Stimulated activated CD4-positive, alpha-beta T cell treated with anti-CD3 and anti-CD28 coated beads, TNF-alpha, amount 100 ng/mL, for 1 hour (primary cell): ENCODE measurements around the gene DOCK4.

Experiments
- DNase-seq, 3 donors: peaks; one replicate each; pipeline ENCODE4 v3.0.0-alpha.2; 2020; ENCODE audit warnings: low read depth in 3 of 3, low spot score in 1 of 3

The DOCK4 gene

GRCh38 chr7:111832174-111832573 is 374.0 kb downstream of the DOCK4 start:
- no peak for DNase-seq

DNA sequence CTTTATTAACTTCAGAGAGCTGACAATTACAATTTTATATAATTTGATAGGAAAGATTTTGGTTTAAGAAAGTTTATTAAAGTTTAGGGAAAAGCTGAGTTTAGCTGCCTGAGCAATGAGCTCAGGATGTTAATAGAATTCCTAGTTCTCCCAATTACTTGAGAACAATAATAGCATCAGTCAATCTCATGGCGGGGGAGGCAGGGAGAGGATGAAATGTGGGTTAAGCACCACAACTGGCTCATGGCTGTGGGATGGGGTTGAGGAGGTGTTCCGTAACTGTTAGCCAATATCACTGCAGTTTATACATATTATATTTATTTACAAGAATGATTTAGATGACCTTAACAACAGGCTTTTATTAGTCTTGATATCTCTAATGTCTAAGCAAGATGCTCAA is 377.0 kb downstream of the DOCK4 start:
- DNase-seq, result no peak

DNA sequence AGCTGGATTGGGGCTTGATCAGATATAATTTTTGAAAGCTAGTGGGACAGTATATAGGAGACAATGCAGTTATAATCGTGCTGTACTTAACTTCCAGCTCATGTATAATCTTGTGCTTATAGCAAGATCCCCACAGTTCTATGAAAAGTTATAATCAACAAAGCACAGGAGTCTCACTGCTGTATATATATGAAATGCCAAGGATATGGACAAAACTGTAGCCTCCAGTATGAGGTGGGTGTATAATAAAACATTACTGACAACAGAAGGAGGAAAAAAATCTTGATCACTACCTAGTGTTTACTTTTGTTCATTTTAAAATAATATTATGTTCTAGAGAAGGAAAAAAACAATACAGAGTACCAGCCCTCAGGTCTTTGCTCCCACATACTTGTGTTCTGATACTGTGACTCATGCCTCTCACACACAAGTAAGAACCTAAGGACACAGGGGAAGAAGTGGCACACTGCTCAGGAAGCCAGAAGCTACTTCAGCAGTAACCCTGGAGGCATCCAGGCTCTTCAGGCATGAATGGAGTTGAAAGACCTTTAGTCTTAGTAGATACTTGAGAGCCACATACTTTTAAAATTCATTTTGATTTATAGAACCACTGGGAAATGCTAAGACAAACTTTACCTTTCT is 378.2 kb downstream of the DOCK4 start:
- no peak for DNase-seq

DNA sequence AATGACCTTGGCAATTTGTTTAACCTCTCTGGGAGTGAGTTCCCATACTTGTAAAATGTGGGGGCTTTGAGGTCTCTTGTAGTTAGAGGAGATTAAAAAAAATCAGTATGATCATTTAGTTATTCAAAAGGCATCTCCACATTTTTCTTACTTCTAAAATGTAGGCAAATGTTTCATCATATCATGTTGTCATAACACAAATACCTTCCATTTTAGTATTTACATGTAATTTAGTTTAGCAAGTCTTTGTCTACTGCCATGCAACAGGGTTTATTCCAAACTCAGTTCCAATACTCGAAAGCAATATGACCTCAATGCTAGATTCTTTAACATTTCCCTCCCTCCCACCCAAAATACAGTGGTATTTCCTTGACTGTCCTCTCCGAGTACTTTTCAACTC is 381.2 kb downstream of the DOCK4 start:
- DNase-seq, result no peak

DNA sequence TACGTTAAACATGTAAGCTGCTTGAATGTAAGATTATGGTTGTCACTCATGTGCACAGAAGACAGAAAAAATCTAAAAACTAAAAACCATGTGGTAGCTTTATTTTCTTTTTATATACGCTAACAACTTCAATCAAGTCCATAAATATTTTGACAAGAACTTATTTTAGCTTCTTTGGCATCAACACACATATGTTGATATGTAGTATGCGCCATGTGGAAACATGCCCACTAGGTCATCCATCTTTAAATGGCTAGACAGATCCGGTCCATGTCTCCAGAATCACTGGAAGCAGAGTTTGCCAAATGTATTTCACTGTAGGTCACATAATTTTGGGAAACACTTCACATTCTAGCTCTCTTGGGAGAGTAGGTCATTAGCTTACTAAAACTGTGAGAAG is 382.4 kb downstream of the DOCK4 start:
- DNase-seq, result no peak

DNA sequence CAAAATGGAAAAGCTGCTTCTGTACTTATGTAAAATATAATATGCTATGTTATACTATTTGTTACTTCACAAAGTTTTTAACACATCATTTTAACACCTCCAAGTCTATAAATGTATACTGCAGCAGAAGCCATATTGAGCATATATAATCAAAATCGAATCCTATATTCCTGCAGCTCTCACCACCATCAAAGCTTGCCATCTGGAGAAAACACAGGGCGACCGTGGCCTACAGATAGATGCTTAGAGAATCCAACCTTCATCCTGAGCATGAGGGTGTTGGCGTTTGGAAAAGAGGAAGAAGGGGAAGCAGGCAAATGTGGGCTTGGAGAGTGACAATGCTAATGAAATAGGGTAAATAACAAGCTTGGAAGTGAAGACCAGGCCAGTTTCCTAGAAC is 385.2 kb downstream of the DOCK4 start:
- no peak for DNase-seq

DNA sequence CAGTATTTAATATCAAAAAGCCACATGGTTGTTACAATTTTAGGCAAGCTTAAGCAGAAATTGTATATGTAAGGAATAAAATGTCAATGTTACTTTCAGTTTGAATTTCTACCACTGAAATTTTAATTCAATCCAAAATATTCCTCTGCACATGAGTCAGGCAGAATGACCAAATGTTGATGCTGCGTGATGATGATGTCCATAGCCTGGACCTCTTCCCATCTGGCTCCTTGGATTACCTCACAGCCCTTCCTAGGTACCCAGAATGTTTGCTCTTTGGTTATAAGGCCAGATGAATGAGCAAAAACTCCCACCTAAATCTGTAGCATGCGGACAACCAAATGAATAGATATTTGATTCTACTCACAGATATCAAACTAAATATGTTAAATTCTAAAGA is 385.6 kb downstream of the DOCK4 start:
- no peak for DNase-seq

DNA sequence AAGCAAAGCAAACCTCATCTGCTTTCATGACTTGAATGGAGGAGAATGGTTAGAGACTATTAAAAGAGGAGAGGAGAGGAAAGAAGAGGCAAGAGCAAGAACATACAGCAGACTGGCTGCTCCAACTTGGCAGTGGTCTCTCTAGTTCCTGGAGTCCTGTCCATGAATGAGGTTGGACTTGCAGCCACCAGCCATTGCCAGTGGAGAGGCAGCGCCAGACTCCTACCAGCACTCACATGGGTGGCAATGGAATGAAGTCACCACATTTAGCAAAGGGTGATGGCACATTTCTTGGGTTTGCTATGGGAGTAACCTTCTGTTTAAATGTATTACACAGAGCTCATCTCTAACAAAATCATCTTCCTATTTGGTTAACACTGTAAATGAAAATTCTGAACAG is 386.1 kb downstream of the DOCK4 start:
- DNase-seq, result no peak

DNA sequence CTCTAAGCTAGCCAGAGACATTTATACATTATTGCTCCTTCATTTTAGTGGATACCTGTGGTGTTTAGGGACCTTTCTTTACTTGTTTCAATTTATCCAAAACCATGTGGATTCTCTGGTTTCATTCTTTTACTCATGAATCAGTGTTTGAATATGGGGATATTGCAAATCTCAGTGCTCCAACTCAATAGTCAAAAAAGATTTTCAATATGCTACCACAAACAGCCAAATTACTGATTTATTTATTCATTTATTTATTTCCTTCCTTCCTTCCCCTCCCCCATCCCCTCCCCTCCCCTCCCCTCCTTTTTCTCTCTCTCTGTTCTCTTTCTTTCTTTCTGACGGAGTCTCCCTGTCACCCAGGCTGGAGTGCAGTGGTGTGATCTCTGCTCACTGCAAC is 390.8 kb downstream of the DOCK4 start:
- no peak for DNase-seq

DNA sequence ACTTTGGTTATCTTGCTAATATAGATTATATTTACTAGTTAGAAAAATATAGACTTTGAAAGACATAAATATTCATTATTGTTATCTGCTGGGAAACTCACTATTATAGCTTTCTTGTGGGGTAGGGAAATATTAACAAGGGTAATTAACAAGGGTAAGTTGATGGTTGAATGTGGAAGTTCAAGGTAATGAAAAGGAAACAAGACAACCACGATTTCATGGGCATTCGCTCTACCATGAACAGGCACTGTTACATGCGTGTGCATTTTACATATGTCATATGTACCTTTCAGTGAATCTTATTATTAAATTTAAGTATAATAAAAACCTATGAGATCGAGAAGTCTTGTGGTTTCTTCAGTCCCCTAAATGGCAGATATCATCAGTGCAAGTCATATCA is 392.9 kb downstream of the DOCK4 start:
- no peak for DNase-seq

DNA sequence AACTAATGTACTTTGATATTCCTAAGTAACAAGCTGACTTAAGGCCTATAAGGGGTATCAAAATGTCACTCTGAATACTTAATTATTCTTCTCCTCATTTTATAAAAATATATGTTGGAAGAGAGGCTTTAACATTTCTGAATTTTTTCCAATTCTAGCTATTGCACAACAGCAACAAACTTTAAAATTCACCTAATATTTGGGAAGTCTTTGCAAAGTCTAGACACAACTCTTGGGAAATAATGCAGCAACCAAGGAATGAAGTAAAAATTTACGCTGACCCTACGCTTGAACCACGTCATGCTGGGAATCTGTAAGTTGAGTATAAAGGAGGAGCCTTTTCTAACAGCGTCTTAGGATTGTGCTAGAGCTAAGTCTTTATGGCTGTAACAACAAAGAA is 400.0 kb downstream of the DOCK4 start:
- no peak for DNase-seq

GRCh38 chr7:111803015-111803758 is 403.0 kb downstream of the DOCK4 start:
- DNase-seq, result no peak

- no peak for DNase-seq
Measured at GRCh38 chr7:111802194-111802772, 403.9 kb downstream of the DOCK4 start.

DNA sequence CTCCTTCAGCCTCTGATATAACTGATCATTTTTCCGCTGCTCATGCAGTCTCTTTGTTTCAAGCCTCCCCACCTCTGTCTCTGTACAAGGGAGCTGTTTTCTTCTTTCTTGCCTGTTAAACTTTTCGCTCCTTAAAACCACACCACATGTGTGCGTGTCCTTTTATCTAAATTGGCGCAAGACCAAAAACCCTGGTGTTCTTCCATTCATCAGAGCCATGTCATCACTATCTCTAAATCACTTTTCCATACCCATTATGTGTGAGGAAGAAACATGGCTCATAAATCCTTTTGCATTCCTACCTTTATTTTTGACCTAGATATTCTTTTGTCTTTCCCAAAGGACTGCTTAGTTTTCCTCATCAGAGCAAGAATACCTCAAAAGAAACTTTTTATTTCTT is 404.9 kb downstream of the DOCK4 start:
- DNase-seq, result no peak

- no peak for DNase-seq
Measured at GRCh38 chr7:111796671-111797070, 409.5 kb downstream of the DOCK4 start.

DNA sequence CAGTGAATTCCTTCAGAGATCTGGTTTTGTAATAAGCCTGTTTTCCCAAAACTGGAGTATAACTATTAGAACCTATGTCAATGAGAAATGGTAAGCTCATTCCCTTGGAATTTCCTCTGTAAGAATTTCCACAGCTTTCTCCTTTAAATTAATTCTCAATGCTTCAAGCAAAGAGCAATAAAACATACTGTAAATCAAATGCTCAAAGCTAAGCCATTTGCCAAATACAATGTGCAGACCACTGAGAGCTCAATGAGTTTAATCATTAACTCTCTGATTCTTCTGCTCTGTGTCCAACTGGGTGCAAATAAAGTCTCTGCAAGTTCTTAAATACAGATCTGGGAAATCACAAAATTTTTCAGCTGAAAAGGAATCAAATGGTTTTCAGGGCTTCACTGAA is 416.3 kb downstream of the DOCK4 start:
- no peak for DNase-seq

DNA sequence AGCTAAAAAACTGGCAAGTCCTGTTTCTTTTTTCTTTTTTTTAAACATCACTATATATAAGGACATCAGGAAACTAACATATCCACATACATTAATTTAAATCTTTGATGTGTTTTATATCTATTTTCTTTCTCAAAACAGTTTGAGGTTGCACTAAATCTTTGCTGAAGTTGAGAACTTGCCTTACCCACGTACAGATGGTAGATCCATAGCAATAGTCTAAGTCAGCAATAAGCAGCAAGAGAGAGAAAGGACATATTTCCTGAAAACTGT is 417.2 kb downstream of the DOCK4 start:
- no peak for DNase-seq

GRCh38 chr7:111788286-111789047 is 417.7 kb downstream of the DOCK4 start:
- no peak for DNase-seq

GRCh38 chr7:111787741-111788140 is 418.5 kb downstream of the DOCK4 start:
- no peak for DNase-seq

DNA sequence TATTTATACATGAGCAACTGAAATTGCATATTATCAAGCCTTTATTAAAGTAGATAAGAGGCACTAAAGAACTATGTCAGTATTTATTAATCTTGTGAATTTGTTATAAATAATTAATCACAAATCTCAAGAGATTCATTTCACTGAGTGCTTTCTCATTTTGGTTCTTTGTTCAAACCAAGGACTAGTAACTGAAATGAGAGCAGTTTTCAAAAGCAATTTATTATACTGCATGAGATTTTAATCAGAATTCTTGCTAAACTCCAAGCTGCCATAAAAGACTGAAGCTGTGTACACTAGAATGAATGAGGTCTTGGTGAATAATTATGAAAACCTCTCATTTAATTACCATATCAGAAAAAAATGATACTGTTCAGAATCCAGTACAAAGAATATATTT is 419.1 kb downstream of the DOCK4 start:
- no peak for DNase-seq

DNA sequence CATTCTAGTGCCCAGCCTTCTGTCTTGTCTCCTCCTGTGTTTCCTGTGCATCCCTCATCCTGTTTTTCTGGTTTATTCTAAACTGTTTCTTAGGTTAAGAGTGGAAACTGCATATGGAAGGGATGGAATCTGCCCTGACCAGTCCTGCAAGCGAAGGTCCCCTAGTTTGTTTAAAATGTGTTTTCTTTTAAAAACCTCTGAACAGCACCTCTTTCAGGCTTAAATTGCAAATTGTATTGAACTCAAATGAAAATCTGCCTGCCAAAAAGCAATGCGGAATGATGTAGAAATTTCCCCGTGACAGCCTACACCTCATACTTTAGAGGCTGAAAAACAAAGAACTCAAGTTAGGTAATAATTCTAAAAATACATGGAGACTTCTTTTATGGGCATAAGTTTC is 421.1 kb downstream of the DOCK4 start:
- DNase-seq, result no peak

DNA sequence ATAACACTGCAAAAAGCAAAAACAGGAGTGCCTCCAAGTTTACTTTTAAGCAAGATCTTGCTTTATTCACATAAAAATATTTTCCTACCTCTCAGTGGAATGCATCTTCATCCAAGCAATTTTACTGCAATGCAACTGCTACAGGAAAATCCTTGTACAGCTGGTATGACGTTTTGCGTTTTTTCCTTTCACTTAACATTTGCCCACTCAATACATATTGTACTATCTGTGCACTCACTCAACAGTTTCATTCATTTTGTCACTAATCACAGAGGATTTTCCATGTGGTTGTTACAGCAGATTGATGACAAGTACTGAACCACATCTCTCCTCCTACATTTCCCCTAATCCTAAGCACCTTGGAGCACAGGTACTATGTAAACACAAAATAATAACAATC is 421.9 kb downstream of the DOCK4 start:
- no peak for DNase-seq
